ENCODE measurements around the gene PDSS2. TPM values are rescaled to one million over a fixed set of nuclear protein-coding genes. Genes with fewer than 3 reads are reported as not detected.

The PDSS2 gene
- total RNA-seq, 1 donor from 2014 or later, result 14.9 TPM

GRCh38 chr6:107231243-107231642, 228.1 kb downstream of the PDSS2 start:
- no peak overlapping the region for H3K27ac Mint-ChIP-seq
- Histone ChIP-seq H2AFZ (replicated peaks) (no peak overlapping the region), H3K9ac (no peak overlapping the region), H3K36me3 (no peaks in the 10 kb centered on the region), H4K20me1 (ENCODE audit: low read depth) (no peaks in the 10 kb centered on the region), H3K4me1 (no peaks in the 10 kb centered on the region), H3K4me2 (no peak overlapping the region), H3K4me3 (no peak overlapping the region), H3K9me3 (ENCODE audit: low read depth) (no peaks in the 10 kb centered on the region), H3F3A (ENCODE audit: low read depth) (no peaks in the 10 kb centered on the region), H3K79me2 (ENCODE audit: low read depth) (no peaks in the 10 kb centered on the region), H3K27me3 (no peaks in the 10 kb centered on the region), H3K27ac (no peak overlapping the region)
- peaks cover 6% of the 10 kb centered on the region for H3K36me3 Mint-ChIP-seq
- TF ChIP-seq CTCF (IDR thresholded peaks at IDR 0.05) (no peak), EZH2phosphoT487 (IDR thresholded peaks at IDR 0.05) (no peak), EZH2 (IDR thresholded peaks at IDR 0.05) (no peak)
- H3K4me1 Mint-ChIP-seq, result peaks cover 8% of the 10 kb centered on the region
- H3K4me3 Mint-ChIP-seq, result no peak overlapping the region
- no peaks in the 10 kb centered on the region for H3K9me3 Mint-ChIP-seq
- no peak for DNase-seq (ENCODE audit: low spot score)
- H3K27me3 Mint-ChIP-seq (ENCODE audit: insufficient read depth, low read depth), result no peaks in the 10 kb centered on the region

DNA sequence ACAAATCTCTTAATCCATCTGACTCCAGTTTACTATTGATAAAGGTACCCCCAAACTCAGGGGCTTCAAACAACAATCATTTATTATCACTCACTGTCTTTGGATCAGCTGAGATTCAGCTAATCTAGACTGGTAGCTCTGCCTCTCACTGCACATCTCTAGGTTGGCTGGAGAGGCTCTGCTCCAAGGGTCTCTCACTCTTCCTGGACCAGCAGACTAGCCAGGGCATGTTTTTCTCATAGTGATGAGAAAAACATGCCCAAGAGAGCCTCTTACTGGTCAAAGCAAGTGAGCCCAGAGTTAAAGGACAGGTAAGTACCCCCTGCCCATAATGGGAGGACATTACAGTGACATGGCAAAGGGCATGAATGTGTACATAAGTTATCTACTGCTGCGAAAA, 228.9 kb downstream of the PDSS2 start:
- Mint-ChIP-seq H3K4me3 (no peak overlapping the region), H3K36me3 (peaks cover under 1% of the 10 kb centered on the region), H3K27ac (no peak overlapping the region), H3K4me1 (peaks cover 8% of the 10 kb centered on the region), H3K27me3 (ENCODE audit: insufficient read depth, low read depth) (no peaks in the 10 kb centered on the region), H3K9me3 (no peaks in the 10 kb centered on the region)
- H3K9me3 ChIP-seq (ENCODE audit: low read depth), result no peaks in the 10 kb centered on the region
- no peak overlapping the region for H3K9ac ChIP-seq
- no peaks in the 10 kb centered on the region for H4K20me1 ChIP-seq (ENCODE audit: low read depth)
- no peaks in the 10 kb centered on the region for H3K36me3 ChIP-seq
- TF ChIP-seq CTCF (IDR thresholded peaks at IDR 0.05), result no peak
- no peak for TF ChIP-seq EZH2 (IDR thresholded peaks at IDR 0.05)
- TF ChIP-seq EZH2phosphoT487 (IDR thresholded peaks at IDR 0.05), result no peak
- no peaks in the 10 kb centered on the region for H3K27me3 ChIP-seq
- no peak for DNase-seq (ENCODE audit: low spot score)
- no peak overlapping the region for H3K4me3 ChIP-seq
- H2AFZ ChIP-seq (replicated peaks), result no peak overlapping the region
- H3K4me1 ChIP-seq, result no peaks in the 10 kb centered on the region
- H3K27ac ChIP-seq, result no peak overlapping the region
- no peaks in the 10 kb centered on the region for H3K79me2 ChIP-seq (ENCODE audit: low read depth)
- H3F3A ChIP-seq (ENCODE audit: low read depth), result no peaks in the 10 kb centered on the region
- H3K4me2 ChIP-seq, result no peak overlapping the region

GRCh38 chr6:107230024-107230423, 229.3 kb downstream of the PDSS2 start:
- H3K4me1 ChIP-seq, result no peaks in the 10 kb centered on the region
- no peaks in the 10 kb centered on the region for H3F3A ChIP-seq (ENCODE audit: low read depth)
- no peak overlapping the region for H3K4me3 Mint-ChIP-seq
- H3K9me3 ChIP-seq (ENCODE audit: low read depth), result no peaks in the 10 kb centered on the region
- H3K27ac ChIP-seq, result no peak overlapping the region
- peaks cover 8% of the 10 kb centered on the region for H3K4me1 Mint-ChIP-seq
- no peaks in the 10 kb centered on the region for H3K36me3 ChIP-seq
- TF ChIP-seq CTCF (IDR thresholded peaks at IDR 0.05) (no peak), EZH2phosphoT487 (IDR thresholded peaks at IDR 0.05) (no peak), EZH2 (IDR thresholded peaks at IDR 0.05) (no peak)
- no peaks in the 10 kb centered on the region for H3K9me3 Mint-ChIP-seq
- H3K27me3 ChIP-seq, result no peaks in the 10 kb centered on the region
- H3K36me3 Mint-ChIP-seq, result no peaks in the 10 kb centered on the region
- no peaks in the 10 kb centered on the region for H3K79me2 ChIP-seq (ENCODE audit: low read depth)
- no peak overlapping the region for H3K4me3 ChIP-seq
- H2AFZ ChIP-seq (replicated peaks), result no peak overlapping the region
- no peak overlapping the region for H3K9ac ChIP-seq
- H3K27ac Mint-ChIP-seq, result no peak overlapping the region
- no peaks in the 10 kb centered on the region for H3K27me3 Mint-ChIP-seq (ENCODE audit: insufficient read depth, low read depth)
- no peak overlapping the region for H3K4me2 ChIP-seq
- no peak for DNase-seq (ENCODE audit: low spot score)
- H4K20me1 ChIP-seq (ENCODE audit: low read depth), result no peaks in the 10 kb centered on the region
